HG02763 (cell line): ENCODE measurements around the gene WDR38.
A peak's percentile ranks its signal among the peaks of the same experiment; 100 is the strongest.

Source experiments
- ATAC-seq: cut with Tn5 transposase; IDR thresholded peaks from one replicate; pipeline ENCODE4 v1.9.1; 2021; ENCODE audit warnings: mild to moderate bottlenecking, moderate library complexity; ENCODE audit not compliant: unreplicated experiment

The WDR38 gene, protein sequence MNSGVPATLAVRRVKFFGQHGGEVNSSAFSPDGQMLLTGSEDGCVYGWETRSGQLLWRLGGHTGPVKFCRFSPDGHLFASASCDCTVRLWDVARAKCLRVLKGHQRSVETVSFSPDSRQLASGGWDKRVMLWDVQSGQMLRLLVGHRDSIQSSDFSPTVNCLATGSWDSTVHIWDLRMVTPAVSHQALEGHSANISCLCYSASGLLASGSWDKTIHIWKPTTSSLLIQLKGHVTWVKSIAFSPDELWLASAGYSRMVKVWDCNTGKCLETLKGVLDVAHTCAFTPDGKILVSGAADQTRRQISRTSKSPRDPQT

DNA sequence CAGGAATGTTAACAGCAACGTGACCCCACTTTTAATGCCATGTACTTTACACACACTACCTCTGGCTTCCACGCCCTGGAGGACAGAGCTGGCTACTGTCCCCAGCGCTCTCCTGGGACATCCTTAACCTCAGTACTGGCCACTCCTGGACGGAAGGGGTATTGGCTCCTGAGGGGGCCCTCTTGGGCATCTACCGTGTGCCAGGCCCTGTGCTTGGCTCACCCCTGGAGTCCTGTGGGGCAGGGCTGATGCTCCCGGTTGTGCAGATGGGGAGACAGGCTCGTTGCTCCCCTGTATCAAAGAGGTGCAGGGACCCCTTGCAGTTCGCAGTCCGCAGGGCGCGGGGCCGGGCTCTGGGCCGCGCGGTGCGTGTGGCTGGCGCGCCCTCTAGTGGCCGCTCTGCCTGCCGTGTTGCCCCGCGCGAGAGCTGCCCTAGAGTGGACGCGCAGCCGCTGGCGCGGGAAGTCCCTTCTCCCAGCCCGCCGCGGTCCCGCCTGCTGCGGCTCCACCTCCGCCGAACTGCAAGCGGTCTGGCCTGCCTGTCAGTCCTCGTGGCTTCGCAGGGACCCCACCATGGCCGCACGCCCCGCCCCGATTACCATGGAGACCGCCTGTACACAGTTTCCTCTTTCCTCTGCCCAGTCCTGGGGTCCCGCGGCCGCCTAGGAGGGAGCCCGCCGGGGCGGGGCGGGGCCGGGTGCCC, at the start of gene WDR38:
WDR38 (plus strand) TSS at position 632 of the 703 bp plus-strand sequence. CDS start 72 bp downstream, outside the sequence.
- ATAC-seq: peak; percentile 62

DNA sequence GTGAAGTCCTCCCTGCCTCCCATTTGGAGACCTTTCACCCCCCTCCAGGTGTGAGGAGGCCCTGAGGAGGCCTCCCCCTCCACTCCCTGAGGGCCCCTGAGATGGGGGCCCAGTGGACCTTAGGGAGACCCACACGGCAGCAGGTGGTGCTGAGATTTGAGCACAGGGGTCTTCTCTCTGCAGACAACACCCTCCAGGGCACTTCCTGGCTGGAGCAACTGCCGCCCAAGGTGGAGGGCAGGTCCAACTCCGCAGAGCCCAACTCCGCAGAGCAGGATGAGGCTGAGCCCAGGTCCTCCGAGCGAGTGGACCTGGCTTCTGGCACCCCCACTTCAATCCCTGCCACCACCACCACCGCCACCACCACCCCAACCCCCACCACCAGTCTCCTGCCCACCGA, 49.3 kb upstream of the WDR38 start:
- ATAC-seq: no peak

DNA sequence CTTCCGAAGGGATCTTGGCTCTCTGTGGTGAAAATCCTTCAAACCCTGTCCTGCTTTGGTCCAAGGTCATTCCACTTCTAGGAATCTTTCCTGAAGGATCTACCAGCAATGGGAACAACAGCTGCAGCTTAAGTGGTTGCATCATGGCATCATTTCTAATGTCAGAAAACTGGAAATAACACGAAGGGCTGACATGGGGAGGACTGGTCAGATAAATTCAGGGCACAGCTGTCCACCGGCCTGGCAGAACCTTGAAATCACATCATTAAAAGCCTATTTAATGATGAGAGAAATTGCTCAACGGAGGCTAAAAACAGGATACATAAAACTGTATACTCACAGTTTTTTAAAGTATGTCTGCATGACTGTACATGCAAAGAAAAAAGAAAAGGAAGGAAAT, 48.1 kb upstream of the WDR38 start:
- ATAC-seq: no peak

DNA sequence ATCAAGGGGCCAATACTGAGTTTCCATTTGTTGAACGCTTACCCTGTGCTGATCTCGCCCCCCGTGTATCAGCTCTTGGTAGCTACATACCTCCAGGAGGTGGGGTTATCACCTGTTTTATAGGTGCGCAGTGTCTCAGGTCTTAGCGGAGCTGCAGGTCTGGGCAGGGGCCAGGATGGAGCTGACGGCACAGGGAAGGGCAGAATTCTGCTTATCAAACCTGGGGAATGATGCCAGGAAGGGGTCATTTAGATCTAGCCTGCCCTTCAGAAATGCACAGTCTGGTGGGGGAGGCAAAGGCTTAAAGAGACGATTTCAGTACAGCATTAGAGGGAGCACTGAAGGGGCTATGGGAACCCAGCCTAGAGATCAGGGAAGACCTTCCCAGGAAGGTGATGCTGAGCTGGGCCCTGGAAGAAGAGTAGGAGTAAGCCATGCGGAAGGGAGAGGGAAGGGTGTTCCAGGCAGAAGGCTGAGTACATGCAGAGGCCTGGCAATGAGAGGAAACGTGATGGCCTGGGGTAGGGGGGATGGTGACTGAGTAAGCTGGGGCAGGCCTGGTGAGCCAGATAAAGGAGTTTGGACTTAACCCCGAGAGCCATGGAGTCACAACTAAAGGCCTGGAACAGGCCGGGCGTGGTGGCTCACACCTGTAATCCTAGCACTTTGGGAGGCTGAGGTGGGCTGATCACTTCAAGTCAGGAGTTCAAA, 44.9 kb upstream of the WDR38 start:
- no peak for ATAC-seq

DNA sequence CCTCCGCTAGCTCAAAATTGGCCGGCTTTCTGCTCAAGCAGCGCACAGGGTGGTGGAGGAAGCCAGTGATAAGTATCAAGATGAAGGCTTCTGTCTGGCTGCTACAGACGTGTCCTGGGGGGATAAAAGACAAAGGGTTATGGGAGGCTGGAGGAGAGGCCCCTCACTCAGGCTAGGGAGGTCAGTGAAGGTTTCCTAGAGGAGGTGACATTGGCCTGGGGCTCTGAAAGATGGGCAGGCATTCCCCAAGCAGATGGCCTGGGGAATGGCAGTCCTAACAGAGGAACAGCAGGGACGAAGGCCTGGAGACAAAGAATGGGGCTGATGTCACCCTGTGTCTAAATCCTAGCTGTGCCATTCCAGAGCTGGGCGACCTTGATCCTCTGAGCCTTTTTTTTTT, 44.0 kb upstream of the WDR38 start:
- no peak for ATAC-seq

DNA sequence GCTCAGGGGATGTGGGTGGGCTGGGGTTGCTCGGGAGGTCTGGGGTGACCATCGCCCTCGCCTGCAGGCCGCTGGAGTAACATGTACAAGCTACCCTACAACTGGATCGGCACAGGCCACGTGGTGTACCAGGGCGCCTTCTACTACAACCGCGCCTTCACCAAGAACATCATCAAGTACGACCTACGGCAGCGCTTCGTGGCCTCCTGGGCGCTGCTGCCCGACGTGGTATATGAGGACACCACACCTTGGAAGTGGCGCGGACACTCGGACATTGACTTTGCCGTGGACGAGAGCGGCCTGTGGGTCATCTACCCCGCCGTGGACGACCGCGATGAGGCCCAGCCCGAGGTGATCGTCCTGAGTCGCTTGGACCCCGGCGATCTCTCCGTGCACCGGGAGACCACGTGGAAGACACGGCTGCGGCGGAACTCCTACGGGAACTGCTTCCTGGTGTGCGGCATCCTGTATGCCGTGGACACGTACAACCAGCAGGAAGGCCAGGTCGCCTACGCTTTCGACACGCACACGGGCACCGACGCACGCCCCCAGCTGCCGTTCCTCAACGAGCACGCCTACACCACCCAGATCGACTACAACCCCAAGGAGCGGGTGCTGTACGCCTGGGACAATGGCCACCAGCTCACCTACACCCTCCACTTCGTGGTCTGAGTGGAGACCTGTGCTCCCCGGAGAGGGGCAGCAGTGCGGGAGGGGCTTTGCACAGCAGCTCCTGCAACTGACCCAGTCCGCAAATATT, 43.3 kb upstream of the WDR38 start:
- ATAC-seq: no peak

DNA sequence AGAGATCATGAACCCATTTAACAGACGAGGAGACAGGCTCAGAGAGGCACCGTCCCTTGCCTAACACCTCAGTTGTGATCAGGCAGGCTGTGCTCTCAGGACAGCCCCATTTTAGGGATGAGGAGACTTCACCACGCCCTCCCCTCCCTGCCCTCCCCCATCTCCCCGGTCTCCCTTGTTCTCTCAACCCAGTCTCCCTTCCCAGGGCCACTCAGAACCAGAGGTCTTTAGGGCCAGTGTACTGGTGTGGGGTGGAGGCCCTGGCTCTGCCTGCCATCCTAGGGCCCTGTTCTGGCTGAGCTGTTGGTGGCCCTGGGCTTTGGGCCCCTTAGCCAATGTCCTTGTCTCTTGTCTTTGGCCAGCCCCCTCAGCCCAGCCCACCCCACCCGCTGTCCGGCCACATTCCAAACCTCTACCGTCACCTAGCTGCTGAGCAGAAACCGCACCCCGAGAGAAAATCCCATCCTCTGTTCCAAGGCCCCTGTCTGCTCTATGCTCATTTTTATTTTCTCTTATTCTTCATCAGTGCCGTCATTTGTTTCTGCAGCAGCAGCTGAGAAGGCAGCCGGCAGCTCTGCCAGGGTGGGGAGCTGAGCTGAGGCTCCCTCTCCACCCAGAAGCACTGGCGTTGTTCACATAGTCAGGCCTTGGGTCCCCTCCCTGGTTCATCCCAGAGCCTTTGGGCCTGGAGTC, 42.5 kb upstream of the WDR38 start:
- ATAC-seq: no peak

DNA sequence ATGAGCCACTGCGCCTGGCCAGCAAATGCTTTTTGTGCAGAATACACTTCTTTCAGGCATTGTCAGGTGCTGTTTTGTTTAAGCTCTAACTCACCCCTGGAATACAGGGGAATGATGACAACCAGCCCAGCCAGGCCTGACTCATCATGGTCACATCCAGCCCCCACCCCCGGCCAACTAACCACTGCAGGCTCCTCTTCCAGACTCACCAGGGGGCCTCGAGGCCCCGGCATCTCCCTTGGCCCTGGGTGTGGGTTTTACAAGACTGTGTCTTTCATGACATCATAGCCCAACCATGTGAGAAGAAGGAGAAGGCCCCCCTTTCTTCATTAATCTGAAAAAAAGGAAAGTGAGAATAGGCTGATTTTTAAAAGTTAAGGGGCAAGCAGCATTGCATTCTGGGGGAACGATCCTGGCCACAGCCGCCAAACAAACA, 40.8 kb upstream of the WDR38 start:
- no peak for ATAC-seq

DNA sequence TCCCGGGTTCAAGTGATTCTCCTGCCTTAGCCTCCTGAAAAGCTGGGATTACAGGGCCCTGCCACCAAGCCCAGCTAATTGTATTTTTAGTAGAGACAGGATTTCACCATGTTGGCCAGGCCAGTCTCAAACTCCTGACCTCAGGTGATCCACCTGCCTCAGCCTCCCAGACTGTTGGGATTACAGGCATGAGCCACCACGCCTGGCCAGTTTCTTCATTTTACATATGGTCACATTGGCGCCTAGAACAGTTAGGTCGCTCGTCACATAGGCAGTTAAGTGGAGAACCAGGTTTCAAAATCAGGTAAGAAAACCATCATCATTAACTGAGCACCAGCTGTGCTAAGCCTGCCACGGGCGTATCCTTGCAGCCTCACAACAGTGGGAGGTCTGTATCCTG, 40.2 kb upstream of the WDR38 start:
- no peak for ATAC-seq

DNA sequence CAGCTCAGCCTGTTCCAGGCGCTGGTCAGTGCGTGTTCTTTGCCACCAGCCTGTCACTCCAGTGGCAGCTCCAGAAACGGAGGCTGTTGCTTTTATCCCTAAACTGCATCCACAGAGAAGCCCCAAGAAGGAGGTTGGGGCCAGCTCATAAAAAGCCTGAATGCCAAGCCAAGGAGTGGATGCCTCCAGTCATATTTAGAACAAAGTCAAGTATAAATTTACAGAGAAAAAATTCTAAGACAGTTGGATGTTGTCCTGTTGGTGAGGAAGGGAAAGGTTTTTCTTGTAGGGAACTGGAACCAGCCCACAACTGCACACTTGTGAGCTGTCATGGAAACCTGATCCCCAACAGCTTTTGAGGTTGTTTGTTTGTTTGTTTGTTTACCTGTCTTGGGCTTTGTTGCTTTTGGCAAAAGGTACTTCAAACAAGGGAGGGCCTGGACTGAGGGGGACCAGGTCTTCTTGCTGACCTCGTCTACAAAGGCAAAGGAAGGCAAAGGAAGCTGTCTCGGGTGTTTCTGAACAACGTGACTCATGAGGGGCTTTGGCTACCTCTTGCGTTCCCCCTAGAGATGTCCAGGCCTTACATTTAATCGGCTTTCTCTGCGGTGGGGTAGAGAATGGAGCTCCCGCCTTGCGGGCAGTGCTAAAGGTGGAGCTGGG, 39.6 kb upstream of the WDR38 start:
- no peak for ATAC-seq

DNA sequence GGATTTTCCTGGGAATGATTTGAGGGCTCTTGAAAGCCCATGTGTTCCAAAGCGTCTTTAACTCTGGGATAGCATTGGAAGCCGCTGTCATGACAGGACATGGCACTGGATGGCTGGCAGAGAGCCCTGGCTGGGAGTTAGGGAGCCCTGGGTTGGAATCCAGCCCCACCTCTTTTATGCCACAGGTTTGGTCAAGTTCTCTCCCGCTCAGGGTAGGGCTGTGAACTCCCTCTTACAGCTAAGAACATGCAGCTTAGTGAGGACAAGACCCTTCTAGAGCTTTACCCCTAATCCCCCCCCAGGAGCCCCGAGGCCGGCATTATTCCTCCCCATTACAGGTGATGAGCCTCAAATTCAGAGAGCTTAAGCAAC, 39.1 kb upstream of the WDR38 start:
- ATAC-seq: no peak

DNA sequence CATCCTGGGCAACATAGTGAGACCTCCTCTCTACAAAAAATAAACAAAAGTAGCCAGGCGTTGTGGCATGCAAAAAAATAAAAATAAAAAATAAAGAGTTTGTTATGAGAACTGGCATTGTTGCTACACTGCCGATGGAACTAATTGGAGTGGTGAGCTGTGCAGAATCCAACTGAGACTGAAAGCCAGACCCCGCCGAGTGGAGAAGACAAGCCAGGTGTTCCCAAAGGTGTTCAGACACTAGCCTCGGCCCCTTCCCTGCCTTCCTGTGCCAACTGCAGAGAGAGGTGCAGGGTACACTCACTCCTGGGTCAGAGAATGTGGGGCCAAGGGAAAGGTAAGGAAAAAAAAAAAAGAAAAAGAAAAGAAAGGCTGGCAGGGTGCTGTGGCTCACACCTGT, 37.7 kb upstream of the WDR38 start:
- ATAC-seq: no peak

DNA sequence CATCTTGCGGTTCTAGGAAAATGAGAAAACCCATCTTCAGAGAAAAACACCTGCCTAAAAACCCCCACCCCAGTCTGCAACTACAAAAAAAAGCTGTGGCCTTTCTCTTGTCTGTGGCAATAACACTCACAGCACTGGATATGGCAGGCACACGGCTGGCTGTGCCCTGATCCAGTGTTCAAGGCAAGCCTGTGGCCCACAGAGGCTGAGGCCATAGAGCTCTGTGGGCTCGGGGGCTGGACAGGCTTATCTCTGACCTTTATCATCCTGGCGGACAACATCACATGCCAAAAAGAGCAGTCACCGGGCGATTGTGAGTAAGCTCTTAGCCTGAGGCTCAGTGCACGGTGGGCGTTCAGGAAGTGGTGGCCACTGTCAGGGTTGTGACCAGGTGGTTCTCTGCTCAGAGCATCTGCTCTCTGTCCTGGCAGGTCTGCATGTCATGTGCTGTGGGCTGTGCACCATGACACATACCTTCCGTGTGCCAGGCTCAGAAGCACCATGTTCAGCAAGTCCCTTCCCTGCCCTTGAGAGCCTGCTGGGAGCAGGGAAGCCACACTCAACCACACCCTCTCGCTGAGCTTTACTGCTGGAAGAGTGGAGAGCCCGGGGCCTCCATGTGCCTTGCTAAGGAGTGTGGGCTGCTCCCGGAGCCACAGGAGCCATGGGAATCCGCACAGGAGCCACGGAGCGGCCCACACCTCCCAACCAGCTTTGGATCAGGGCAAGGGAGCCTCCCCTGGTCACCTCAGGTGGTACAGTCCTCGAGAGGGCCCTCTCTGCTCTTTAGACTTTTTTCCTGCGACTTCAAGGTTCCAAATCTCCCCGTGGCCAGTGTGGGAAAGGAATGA, 34.6 kb upstream of the WDR38 start:
- ATAC-seq: peak; percentile 38

DNA sequence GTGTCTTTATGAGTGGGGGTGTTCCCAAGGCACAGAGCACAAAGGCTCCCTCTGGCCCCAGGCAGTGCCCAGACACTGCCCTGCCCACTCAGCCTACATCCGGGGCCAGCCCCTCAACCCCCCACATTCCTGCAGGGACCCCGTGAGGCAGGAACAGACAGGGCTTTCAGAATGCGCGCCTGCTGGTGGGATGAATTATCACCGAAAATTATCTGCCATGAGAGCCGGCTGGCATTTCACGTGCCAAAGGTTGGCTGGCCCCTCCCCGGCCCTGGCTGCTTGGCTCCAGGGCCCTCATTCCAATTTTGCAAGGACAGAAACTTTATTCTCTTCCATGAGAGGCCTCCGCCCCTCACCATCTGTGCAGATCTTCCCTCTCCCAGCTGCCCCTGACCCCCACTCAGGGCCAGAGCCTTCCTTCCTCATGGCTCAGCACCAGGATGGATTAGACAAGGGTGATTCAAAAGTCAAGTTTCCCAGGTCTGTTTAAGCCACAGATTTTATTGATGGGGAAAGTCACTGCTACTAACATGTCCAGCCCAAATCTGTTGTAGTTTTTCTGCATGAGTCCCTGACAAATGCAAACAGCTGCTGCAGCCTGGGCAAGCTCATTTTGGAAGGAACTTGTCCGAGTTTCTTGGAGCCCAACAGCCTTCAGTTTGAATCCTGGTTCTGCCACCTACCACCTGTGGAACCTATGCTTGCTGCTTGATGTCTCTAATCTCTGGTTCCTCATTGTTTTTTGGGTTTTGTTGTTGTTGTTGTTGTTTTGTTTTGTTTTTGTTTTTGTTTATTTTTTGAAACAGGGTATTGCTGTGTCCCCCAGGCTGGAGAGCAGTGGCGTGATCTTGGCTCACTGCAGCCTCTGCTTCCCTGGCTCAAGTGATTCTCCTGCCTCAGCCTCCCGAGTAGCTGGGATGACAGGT, 32.3 kb upstream of the WDR38 start:
- no peak for ATAC-seq

DNA sequence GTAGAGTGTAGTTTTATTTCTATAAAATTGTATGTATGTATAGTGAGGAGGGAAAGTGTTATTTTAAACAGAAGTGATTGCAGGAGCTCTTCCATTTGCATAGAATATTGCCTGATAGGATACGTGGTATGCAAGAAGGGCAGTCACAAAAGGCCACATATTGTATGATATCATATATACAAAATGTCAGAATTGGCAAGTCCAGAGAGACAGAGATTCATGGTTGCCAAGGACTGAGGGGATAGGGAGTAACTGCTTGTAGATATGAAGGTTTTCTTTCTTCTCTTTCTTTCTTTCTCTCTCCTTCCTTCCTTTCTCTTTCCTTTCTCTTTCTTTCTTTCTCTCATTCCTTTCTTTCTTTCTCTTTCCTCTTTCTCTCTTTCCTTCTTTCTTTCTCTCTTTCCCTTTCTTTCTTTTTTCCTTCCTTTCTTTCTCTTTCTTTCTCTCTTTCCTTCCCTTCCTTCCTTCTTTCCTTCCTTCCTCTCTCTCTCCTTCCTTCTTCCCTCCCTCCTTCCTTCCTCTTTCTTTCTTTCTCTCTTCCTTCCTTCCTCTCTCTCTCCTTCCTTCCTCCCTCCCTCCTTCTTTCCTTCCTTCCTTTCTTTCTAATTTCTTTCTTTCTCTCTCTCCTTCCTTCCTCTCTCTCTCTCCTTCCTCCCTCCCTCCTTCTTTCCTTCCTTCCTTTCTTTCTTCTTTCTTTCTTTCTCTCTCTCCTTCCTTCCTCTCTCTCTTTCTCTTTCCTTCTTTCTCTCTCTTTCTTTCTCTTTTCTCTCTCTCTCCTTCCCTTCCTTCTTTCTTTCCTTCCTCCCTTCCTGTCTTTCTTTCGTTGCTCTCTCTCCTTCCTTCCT, 24.5 kb upstream of the WDR38 start:
- no peak for ATAC-seq

DNA sequence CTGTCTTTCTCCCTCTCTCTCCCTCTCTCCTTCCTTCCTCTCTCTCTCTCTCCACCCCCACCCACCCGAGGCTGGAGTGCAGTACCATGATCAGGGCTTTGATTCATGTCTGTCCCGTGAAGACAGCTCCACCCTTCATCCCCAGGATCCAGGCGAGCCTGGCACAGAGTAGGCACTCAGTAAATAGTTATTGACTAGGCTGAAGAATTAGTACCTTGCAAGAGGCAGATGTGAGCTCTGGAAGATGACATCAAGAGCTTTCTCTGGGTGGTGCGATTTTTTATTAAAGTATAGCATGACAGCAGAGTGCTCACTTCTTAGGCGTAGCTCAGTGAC, 24.0 kb upstream of the WDR38 start:
- no peak for ATAC-seq

DNA sequence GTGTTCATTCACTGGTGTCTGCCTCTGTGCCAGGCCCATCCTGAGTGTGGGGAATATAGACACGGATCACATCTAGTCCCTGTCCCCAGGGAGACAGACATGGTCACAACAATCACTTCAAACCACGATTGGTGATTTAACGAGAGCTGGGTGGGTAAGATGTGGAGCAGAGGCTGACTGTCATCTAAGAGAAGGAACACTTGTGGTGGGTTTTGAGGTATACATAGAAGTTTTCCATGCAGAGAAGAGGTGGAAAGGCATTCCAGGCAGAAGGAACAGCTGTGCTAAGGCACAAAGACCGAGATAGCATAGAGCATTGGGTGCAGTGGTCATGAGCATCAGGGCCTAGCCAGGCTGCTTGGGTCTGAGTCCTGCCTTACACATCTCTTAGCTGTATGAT, 22.7 kb upstream of the WDR38 start:
- no peak for ATAC-seq
